HEK293T (cell line): ENCODE results near the gene NADSYN1.

Experiments used
- CTBP1 ChIP-seq: fragments of 450-650 bp; IDR thresholded peaks from 2 replicates; pipeline ENCODE4 v1.6.1; 2016; ENCODE audit warnings: borderline replicate concordance
- ELF4 ChIP-seq: fragments of 450-650 bp; IDR thresholded peaks from 2 replicates; pipeline ENCODE4 v1.6.1; 2017; ENCODE audit warnings: antibody characterized with exemption
- FOXK2 ChIP-seq: fragments of 450-650 bp; IDR thresholded peaks from 2 replicates; pipeline ENCODE4 v1.6.1; 2016; ENCODE audit warnings: mild to moderate bottlenecking
- HDGF ChIP-seq: fragments of 450-650 bp; IDR thresholded peaks from 2 replicates; pipeline ENCODE4 v1.6.1; 2017; ENCODE audit warnings: antibody characterized with exemption, borderline replicate concordance
- SP1 ChIP-seq: fragments of 450-650 bp; IDR thresholded peaks from 2 replicates; pipeline ENCODE4 v1.6.1; 2017
- SUZ12 ChIP-seq: fragments of 450-650 bp; IDR thresholded peaks from 2 replicates; pipeline ENCODE4 v1.6.1; 2016; ENCODE audit warnings: mild to moderate bottlenecking
- ZNF384 ChIP-seq: fragments of 450-650 bp; IDR thresholded peaks from 2 replicates; pipeline ENCODE4 v1.6.1; 2016

DNA sequence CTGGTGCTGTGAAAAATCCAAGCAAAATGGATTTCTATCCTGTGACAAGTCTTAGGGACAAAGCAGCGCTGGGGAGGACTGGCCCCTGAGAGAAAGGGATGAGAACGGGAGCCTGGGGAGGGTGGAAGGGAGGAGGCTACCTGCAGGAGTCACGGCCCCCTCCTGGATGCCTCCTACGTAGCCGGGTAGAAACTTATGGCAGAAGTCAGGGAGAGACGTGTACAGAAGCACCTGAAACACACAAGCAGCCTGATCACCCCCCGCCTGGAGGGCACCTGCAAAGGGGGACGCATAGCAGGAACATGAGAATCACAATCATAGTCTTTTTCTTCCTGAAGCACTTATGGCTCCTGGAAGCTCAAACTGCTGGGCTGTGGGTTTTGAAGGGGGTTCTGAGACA is 10.9 kb upstream of the NADSYN1 start:
- no peak for TF ChIP-seq HDGF
- TF ChIP-seq ELF4, result no peak
- no peak for TF ChIP-seq SP1
- TF ChIP-seq ZNF384, result no peak
- TF ChIP-seq CTBP1, result no peak
- no peak for TF ChIP-seq FOXK2
- no peak for TF ChIP-seq SUZ12
